Fibroblast of lung (primary cell): ENCODE measurements around the gene HPN. TPM values are rescaled to one million over a fixed set of nuclear protein-coding genes. Genes with fewer than 3 reads are reported as not detected.

Experiments
- DNase-seq, 2 donors: peaks; one replicate each; pipeline versions ENCODE4 v3.0.0 to v3.0.0-alpha.2; 2010; ENCODE audit warnings: low read depth in 2 of 2
- H2AFZ ChIP-seq: 2 replicates; pipeline ENCODE4 v1.5.1; 2012; ENCODE audit warnings: low read length, control low read depth, inconsistent platforms
- H3K27ac ChIP-seq: 2 replicates; pipeline ENCODE4 v1.5.1; 2011; ENCODE audit warnings: low read length, control low read depth; ENCODE audit not compliant: insufficient read depth
- H3K27me3 ChIP-seq: 2 replicates; pipeline ENCODE4 v1.5.1; 2011; ENCODE audit warnings: mild to moderate bottlenecking, low read length; ENCODE audit not compliant: control insufficient read depth, insufficient read depth
- H3K36me3 ChIP-seq: 2 replicates; pipeline ENCODE4 v1.5.1; 2011; ENCODE audit warnings: low read length; ENCODE audit not compliant: control insufficient read depth, insufficient read depth
- H3K4me1 ChIP-seq: 2 replicates; pipeline ENCODE4 v1.5.1; 2011; ENCODE audit warnings: low read length; ENCODE audit not compliant: control insufficient read depth, insufficient read depth; ENCODE audit errors: extremely low read depth
- H3K4me2 ChIP-seq: 2 replicates; pipeline ENCODE4 v1.5.1; 2011; ENCODE audit warnings: low read length, control low read depth; ENCODE audit not compliant: insufficient read depth; ENCODE audit errors: extremely low read depth
- H3K4me3 ChIP-seq, 4 experiments: fragments of 200-600 bp in 1 of 4; sonication (generic) in 1 of 4; replicated peaks in 1 of 4; 2 replicates each; pipeline ENCODE4 v1.5.1; 2011 to 2016; ENCODE audit warnings: low read length in 4 of 4, low read depth in 3 of 4, mild to moderate bottlenecking in 3 of 4, control low read depth in 2 of 4, inconsistent platforms in 1 of 4, mixed read lengths in 1 of 4; ENCODE audit not compliant: insufficient read depth in 1 of 4; ENCODE audit errors: control extremely low read depth in 1 of 4
- H3K79me2 ChIP-seq: 2 replicates; pipeline ENCODE4 v1.5.1; 2012; ENCODE audit warnings: mild to moderate bottlenecking, low read length, inconsistent platforms; ENCODE audit not compliant: control insufficient read depth, insufficient read depth
- H3K9ac ChIP-seq: 2 replicates; pipeline ENCODE4 v1.5.1; 2011; ENCODE audit warnings: mild to moderate bottlenecking, low read length, control low read depth; ENCODE audit not compliant: insufficient read depth
- H3K9me3 ChIP-seq: 2 replicates; pipeline ENCODE4 v1.5.1; 2012; ENCODE audit warnings: low read depth, low read length; ENCODE audit not compliant: control insufficient read depth, insufficient read depth
- H4K20me1 ChIP-seq: 2 replicates; pipeline ENCODE4 v1.5.1; 2011; ENCODE audit warnings: low read length; ENCODE audit not compliant: control insufficient read depth, insufficient read depth; ENCODE audit errors: extremely low read depth
- CTCF ChIP-seq, 2 donors: IDR thresholded peaks in 1 of 2; conservative IDR thresholded peaks in 1 of 2; 1 replicate in 1 of 2; 2 replicates in 1 of 2; pipeline ENCODE4 v1.5.1; 2011 to 2012; ENCODE audit warnings: low read length in 2 of 2, control low read depth in 1 of 2, inconsistent platforms in 1 of 2, low read depth in 1 of 2, mild to moderate bottlenecking in 1 of 2
- EZH2 ChIP-seq: IDR thresholded peaks from 2 replicates; pipeline ENCODE4 v1.5.1; 2012; ENCODE audit warnings: low read length, control low read depth, mild to moderate bottlenecking; ENCODE audit errors: missing control alignments
- polyA plus RNA-seq, 2 donors: library from polyadenylated mRNA; depleted of rRNA in 1 of 2; stranded (reverse) in 1 of 2; unstranded in 1 of 2; fragments of >200 nt; gene quantifications; 2 replicates each; pipeline ENCODE4 v1.2.1, GENCODE V29; 2011 to 2012; ENCODE audit warnings: missing spikeins in 1 of 2
- total RNA-seq: library from RNA; depleted of rRNA; stranded (reverse); fragments of >200 nt; gene quantifications from 2 replicates; pipeline ENCODE4 v1.2.1, GENCODE V29; 2014

The HPN gene
- total and polyA plus RNA-seq, 2 donors (not counting 1 experiment from before 2014, with no cell fraction given), result 0.33 TPM; not detected in 1

DNA sequence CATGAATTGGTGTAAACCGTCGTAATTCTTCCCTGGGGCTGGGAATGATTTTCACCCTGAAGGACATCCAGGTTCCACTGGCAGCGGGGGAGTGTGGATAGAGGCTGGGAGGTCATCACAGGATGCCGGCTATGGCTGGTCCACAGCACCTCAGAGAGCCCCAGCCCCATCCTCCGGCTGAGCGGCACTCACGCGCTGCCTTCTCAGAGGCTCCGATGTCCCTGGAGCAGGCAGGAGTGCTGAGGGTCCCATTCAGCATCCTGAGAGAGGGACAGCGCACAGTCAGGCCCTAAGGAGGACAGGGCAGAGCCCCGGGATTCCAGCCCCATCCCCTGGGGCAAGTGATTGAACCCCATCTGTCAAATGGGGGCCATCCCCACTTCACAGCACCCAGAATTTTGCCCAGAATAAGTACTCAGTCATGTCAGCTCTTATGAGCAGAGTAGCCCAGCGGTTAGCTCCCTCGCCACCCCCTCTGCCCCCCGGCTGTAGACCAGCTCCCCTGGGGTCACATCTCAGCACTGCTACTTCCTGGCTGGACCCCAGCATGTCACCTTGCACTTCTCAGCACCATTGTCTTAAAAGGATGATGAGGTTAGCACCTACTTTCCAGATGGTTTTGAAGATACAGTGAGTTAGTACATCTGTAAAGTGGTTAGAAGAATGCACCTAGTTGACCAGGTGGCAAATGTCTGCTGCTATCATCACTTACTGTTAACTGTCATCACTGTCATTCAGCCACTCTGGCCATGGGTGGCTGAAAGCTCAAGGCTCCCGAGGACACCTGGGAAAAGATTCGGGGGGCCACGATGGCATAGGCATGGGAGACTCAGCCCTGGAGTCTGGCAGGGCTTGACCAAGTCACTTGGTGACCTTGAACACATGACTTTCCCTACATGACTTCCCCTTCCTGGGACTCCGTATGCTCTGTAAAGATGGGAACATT is 29.5 kb upstream of the HPN start:
- no peak for DNase-seq
- peaks cover 32% of the 10 kb centered on the region for H3K36me3 ChIP-seq
- H3K79me2 ChIP-seq, result peaks cover under 1% of the 10 kb centered on the region
- no peak overlapping the region for H3K4me3 ChIP-seq
- H3K9ac ChIP-seq, result no peak overlapping the region
- H3K4me1 ChIP-seq, result peaks cover 3% of the 10 kb centered on the region
- no peak overlapping the region for H3K4me2 ChIP-seq
- no peaks in the 10 kb centered on the region for H3K9me3 ChIP-seq
- H3K27ac ChIP-seq, result no peak overlapping the region
- H2AFZ ChIP-seq, result no peak overlapping the region
- no peak for TF ChIP-seq EZH2
- no peak for TF ChIP-seq CTCF (conservative IDR thresholded peaks at IDR 0.05 in 1 of 2, IDR thresholded peaks at IDR 0.05 in 1 of 2; ENCODE audit: low read depth in 1 of 2, low read length in 2 of 2)
- H3K27me3 ChIP-seq, result no peaks in the 10 kb centered on the region
- H4K20me1 ChIP-seq, result no peaks in the 10 kb centered on the region

- no peak overlapping the region for H3K9ac ChIP-seq
- no peak overlapping the region for H2AFZ ChIP-seq
- peaks cover 32% of the 10 kb centered on the region for H3K36me3 ChIP-seq
- no peaks in the 10 kb centered on the region for H3K27me3 ChIP-seq
- H3K79me2 ChIP-seq, result no peaks in the 10 kb centered on the region
- H3K27ac ChIP-seq, result peak overlapping the region; percentile 14
- peaks cover 3% of the 10 kb centered on the region for H3K4me1 ChIP-seq
- no peaks in the 10 kb centered on the region for H4K20me1 ChIP-seq
- no peaks in the 10 kb centered on the region for H3K9me3 ChIP-seq
- no peak overlapping the region for H3K4me3 ChIP-seq
- H3K4me2 ChIP-seq, result no peak overlapping the region
- DNase-seq, result peak; percentile 47 to 58
- TF ChIP-seq CTCF (conservative IDR thresholded peaks at IDR 0.05 in 1 of 2, IDR thresholded peaks at IDR 0.05 in 1 of 2; ENCODE audit: low read depth in 1 of 2, low read length in 2 of 2), result peak; percentile 92
- no peak for TF ChIP-seq EZH2
These were observed 28.3 kb upstream of the HPN start for GRCh38 chr19:35013041-35013819.
